GM21367 (cell line): Measurements from ENCODE around the gene TNK2.
A peak's percentile ranks its signal among the peaks of the same experiment; 100 is the strongest.
"Not testable (repeated sequence)": the region's sequence is repeated elsewhere in the genome, so short reads cannot be mapped to it uniquely, and the experiment has no call there.

Experiments used
- ATAC-seq: cut with Tn5 transposase; IDR thresholded peaks from one replicate; pipeline ENCODE4 v1.9.1; 2021; ENCODE audit not compliant: unreplicated experiment

TNK2 gene

GRCh38 chr3:195907934-195908693, at the start of gene TNK2:
Gene TNK2 (minus strand): TSS chr3:195908551. CDS start chr3:195888588, 19,963 bp downstream.
- ATAC-seq, result no peak

DNA sequence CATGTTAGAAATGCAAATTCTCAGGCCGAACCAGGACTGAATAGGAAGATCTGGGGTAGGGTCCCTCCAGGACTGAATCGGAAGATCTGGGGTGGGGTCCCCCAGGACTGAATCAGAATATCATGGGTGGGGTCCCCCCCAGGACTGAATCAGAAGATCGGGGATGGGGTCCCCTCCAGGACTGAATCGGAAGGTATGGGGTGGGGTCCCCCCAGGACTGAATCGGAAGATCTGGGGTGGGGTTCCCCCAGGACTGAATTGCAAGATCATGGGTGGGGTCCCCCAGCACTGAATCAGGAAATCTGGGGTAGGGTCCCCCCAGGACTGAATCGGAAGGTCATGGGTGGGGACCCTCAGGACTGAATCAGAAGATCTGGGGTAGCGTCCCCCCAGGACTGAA, 48.2 kb upstream of the TNK2 start:
- no peak for ATAC-seq

DNA sequence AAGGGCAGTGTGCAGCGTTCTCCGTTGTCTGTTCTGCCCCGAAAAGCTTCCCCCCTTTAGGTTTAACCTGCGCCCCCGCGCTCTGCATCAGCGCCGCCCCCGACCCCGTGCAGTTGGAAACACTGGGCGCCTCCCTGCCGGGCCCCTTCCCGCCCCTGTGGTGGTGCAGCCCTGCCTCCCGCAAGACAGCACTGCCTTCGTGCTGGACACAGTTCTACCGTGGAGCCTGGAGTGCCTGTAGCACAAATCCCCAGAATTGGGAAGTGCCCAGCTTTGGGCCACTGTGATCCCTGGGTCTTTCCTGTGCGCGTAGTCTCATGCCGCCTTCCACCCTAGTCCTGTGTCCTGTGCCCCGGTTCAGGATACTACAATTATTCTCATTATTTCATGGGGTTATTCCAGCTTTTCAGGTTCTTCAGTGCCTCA, 47.1 kb upstream of the TNK2 start:
- ATAC-seq, result not testable (repeated sequence)

GRCh38 chr3:195954752-195955119, 46.4 kb upstream of the TNK2 start:
- ATAC-seq, result peak; percentile 45

- ATAC-seq, result peak; percentile 95
Observed at GRCh38 chr3:195954052-195954751, 45.9 kb upstream of the TNK2 start.

GRCh38 chr3:195952590-195952989, 44.2 kb upstream of the TNK2 start:
- not testable (repeated sequence) for ATAC-seq

GRCh38 chr3:195951443-195952177, 43.3 kb upstream of the TNK2 start:
- ATAC-seq, result not testable (repeated sequence)

- not testable (repeated sequence) for ATAC-seq
Observed at GRCh38 chr3:195950731-195951130, 42.4 kb upstream of the TNK2 start.

GRCh38 chr3:195950164-195950563, 41.8 kb upstream of the TNK2 start:
- not testable (repeated sequence) for ATAC-seq

DNA sequence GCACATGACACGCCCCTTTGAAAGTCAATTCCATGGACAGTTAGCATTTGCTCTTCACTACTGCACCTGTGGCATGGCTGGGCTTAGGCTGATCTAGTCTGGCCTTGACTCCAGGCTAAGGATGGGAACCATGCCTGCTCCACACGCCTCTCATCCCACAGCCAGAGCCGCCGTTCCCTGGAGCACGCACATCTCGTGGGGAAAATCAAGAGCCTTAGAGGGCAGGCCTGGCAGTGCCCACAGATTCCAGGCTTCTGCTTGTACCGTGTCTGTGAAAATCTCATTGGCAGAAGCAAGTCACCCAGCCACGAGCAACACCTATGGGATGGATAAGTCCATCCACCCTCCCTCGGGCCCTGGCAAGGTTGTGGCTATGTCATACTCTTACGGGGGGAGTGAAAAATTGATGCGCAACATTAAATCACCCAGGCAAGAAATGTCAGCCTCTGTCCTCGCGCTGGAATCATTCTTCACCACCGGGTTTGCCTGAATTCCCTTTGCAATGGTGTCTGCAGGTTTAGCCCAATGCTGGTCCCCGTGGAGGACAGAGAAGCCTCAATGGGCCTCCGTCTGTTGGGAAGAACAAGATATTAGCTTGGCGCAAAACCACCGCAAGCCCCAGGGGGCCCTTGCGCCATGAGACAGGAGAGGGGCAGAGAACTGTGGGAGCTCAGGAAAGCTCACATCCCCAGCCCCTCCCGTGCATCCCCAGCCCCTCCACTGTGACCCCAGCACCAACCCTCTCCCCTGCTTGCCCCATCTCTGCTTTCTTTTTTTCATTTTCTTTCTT, 38.8 kb upstream of the TNK2 start:
- not testable (repeated sequence) for ATAC-seq

GRCh38 chr3:195941265-195941815, 33.0 kb upstream of the TNK2 start:
- ATAC-seq, result not testable (repeated sequence)

GRCh38 chr3:195940806-195941205, 32.5 kb upstream of the TNK2 start:
- ATAC-seq, result not testable (repeated sequence)

DNA sequence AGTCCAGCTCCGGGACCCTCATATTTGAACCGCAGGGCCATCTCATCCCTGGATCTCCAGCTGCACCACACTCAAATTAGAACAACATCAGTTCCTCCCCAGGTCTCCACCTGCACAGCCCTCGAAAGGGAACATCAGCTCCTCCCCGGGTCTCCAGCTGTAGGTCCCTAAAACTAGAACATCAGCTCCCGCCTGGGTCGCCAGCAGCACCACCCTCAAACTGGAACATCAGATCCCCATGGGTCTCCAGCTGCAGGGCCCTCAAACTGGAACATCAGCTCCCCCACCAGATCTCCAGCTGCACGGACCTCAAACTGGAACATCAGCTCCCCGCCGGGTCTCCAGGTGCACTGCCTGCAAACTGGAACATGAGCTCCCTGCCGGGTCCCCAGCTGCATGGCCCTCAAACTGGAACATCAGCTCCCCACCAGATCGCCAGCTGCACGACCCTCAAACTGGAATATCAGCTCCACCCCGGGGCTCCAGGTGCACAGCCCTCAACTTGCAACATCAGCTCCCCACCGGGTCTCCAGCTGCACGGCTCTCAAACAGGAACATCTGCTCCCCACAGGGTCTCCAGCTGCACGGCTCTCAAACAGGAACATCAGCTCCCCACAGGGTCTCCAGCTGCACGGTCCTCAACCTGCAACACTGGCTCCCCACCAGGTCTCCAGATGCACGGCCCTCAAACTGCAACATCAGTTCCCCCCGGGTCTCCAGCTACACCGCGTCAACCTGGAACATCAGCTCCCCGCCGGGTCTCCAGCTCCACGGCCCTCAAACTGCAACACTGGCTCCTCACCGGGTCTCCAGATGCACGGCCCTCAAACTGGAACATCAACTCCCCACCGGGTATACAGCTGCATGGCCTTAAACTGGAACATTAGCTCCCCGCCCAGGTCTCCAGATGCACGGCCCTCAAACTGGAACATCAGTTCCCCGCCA, 31.4 kb upstream of the TNK2 start:
- ATAC-seq, result not testable (repeated sequence)

DNA sequence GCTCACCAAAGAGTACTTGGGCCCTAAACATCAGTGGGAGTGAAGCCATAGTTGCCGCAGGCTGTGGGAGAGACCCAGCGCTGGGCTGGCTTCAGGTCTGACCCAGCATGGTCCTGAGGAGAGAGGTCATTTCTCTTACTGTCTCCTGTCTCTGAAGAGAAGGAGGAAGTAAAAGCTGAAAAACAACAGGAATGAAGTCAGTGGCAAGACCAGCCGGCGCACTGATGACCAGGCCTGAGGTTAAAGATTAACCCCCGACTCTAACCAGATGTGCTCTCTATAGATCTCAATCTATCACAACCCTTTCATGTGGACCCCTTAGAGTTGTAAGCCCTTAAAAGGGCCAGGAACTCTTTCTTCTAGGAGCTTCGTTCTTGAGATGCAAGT, 24.7 kb upstream of the TNK2 start:
- not testable (repeated sequence) for ATAC-seq

GRCh38 chr3:195932418-195933043, 24.2 kb upstream of the TNK2 start:
- ATAC-seq, result no peak

DNA sequence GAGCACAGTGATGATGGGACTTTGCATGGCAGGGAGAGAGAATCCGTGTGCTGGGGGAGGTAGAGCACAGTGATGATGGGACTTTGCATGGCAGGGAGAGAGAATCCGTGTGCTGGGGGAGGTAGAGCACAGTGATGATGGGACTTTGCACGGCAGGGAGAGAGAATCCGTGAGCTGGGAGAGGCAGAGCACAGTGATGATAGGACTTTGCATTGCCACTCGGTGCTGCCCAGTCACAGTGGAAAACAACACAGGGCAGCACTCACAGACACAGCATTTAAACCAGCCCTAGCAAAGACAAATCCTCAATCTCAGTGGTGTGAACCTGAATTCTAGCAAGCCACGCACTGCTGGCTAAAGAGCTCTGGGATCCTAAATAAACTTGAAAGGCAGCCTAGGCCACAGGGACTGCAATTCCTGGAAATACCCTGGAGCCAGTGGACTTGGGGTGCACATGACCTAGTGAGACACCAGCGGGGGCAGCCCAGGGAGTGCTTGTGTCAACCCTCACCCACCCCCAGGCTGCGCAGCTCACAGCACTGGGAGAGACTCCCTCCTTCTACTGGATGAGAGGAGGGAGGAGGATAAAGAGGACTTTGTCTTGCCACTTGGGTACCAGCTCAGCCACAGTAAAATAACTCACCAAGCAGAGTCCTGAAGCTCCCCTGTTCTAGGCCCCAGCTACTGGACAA, 23.4 kb upstream of the TNK2 start:
- no peak for ATAC-seq

DNA sequence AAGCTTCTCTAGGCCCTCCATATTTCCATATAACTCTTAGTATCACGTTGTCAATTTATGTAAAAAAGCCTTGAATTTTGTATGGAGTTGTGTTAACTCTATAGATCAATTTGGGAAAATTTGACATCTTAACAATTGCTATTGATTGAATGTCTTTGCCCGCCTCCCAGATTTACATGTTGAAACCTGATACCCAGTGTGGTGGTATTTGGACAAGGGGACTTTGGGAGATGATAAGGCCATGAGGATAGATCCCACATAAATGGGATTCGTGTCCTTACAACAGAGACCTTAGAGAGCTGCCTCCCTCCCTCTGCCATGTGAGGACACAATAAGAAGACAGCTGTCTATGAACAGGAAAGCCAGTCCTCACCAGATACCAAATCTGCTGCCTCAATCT, 21.1 kb upstream of the TNK2 start:
- no peak for ATAC-seq

- no peak for ATAC-seq
Observed at GRCh38 chr3:195921334-195921791, 13.0 kb upstream of the TNK2 start.
